Measurements from ENCODE around the gene RAB25.

GRCh38 chr1:156053768-156054499, 7.0 kb upstream of the RAB25 start, which contains the start of gene UBQLN4:
- TF ChIP-seq ZNF580 (CRISPR knock-in tag; IDR thresholded peaks at IDR 0.05; ENCODE audit: borderline replicate concordance, low read depth) (no peak), ZSCAN20 (CRISPR knock-in tag; IDR thresholded peaks at IDR 0.05; ENCODE audit: borderline replicate concordance) (no peak), MAZ (IDR thresholded peaks at IDR 0.05; ENCODE audit: borderline replicate concordance, low read depth, low read length) (peak; percentile 90), MAZ (CRISPR knock-in tag; IDR thresholded peaks at IDR 0.05; ENCODE audit: low read depth) (no peak; the same call in 1 of the 2 replicates)
